ENCODE measurements around the gene PVALB. TPM values are rescaled to one million over a fixed set of nuclear protein-coding genes. Genes with fewer than 3 reads are reported as not detected.

PVALB gene
- total and polyA plus RNA-seq, 3 experiments from 2014 or later = not detected

DNA sequence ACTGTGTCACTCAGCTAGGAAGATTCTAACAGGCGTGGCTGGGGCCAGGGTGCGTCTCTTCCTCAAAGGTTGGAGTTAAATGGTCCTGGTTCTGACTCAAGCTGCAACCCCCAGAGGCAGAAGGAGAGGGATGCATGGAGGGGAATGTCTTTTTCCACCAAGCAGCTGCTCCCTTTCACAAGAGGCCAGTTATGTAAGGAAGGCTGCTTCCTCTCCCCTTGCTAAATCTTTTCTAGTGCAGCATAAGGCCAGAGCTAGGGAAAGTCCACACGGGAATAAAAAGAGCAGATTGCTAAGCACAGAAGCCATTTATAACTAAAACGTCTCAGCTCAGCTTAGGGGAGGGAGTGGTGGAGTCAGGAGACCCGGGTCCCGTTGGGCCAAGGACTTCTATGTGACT, 10.0 kb downstream of the PVALB start:
- Histone ChIP-seq H3K4me3 (ENCODE audit: low read length) (no peak overlapping the region), H3K27ac (ENCODE audit: low read depth, low read length) (no peak overlapping the region), H3K4me1 (ENCODE audit: insufficient read depth, low read length) (peaks cover 17% of the 10 kb centered on the region), H3K9me3 (ENCODE audit: low read length) (no peaks in the 10 kb centered on the region), H3K27me3 (ENCODE audit: insufficient read depth, low read length, poor library complexity, severe bottlenecking) (no peaks in the 10 kb centered on the region), H3K36me3 (ENCODE audit: insufficient read depth, low read length) (no peaks in the 10 kb centered on the region)
- no peak for DNase-seq
- Mint-ChIP-seq H3K4me3 (no peak overlapping the region), H3K4me1 (peaks cover 6 to 15% (median 12%) of the 10 kb centered on the region in 3 donors), H3K27me3 (peaks cover 7 to 29% of the 10 kb centered on the region in 2 donors), H3K27ac (no peak overlapping the region), H3K36me3 (no peaks in the 10 kb centered on the region), H3K9me3 (peaks cover 0 to 1% (median 0%) of the 10 kb centered on the region in 5 donors)
- CTCF ChIA-PET = no interaction called here
- POLR2A ChIA-PET = no interaction called here

GRCh38 chr22:36803358-36803757, 13.5 kb downstream of the PVALB start:
- no peak overlapping the region for H3K4me3 ChIP-seq (ENCODE audit: low read length)
- no peaks in the 10 kb centered on the region for H3K27me3 ChIP-seq (ENCODE audit: insufficient read depth, low read length, poor library complexity, severe bottlenecking)
- POLR2A ChIA-PET = no interaction called here
- H3K36me3 ChIP-seq (ENCODE audit: insufficient read depth, low read length) = no peaks in the 10 kb centered on the region
- no peak overlapping the region for H3K27ac Mint-ChIP-seq
- no peak overlapping the region for H3K27ac ChIP-seq (ENCODE audit: low read depth, low read length)
- H3K4me1 Mint-ChIP-seq = peaks cover 0 to 7% (median 5%) of the 10 kb centered on the region in 3 donors
- DNase-seq = no peak
- CTCF ChIA-PET = no interaction called here
- no peak overlapping the region for H3K4me3 Mint-ChIP-seq
- H3K9me3 Mint-ChIP-seq = peaks cover 0 to 1% (median 0%) of the 10 kb centered on the region in 5 donors
- peaks cover 14% of the 10 kb centered on the region for H3K4me1 ChIP-seq (ENCODE audit: insufficient read depth, low read length)
- peaks cover 11 to 30% of the 10 kb centered on the region in 2 donors for H3K27me3 Mint-ChIP-seq
- H3K9me3 ChIP-seq (ENCODE audit: low read length) = no peaks in the 10 kb centered on the region
- no peaks in the 10 kb centered on the region for H3K36me3 Mint-ChIP-seq

GRCh38 chr22:36798674-36799066, 18.2 kb downstream of the PVALB start:
- H3K4me3 ChIP-seq (ENCODE audit: low read length) = no peak overlapping the region
- H3K36me3 ChIP-seq (ENCODE audit: insufficient read depth, low read length) = no peaks in the 10 kb centered on the region
- H3K27ac Mint-ChIP-seq = no peak overlapping the region
- H3K36me3 Mint-ChIP-seq = no peaks in the 10 kb centered on the region
- no peak overlapping the region for H3K4me3 Mint-ChIP-seq
- H3K4me1 ChIP-seq (ENCODE audit: insufficient read depth, low read length) = no peaks in the 10 kb centered on the region
- peaks cover 9 to 31% of the 10 kb centered on the region in 2 donors for H3K27me3 Mint-ChIP-seq
- no peak overlapping the region for H3K27ac ChIP-seq (ENCODE audit: low read depth, low read length)
- H3K4me1 Mint-ChIP-seq = no peaks in the 10 kb centered on the region
- no peak for DNase-seq
- ChIA-PET CTCF (no interaction called here), POLR2A (no interaction called here)
- H3K27me3 ChIP-seq (ENCODE audit: insufficient read depth, low read length, poor library complexity, severe bottlenecking) = no peaks in the 10 kb centered on the region
- no peaks in the 10 kb centered on the region for H3K9me3 ChIP-seq (ENCODE audit: low read length)
- no peaks in the 10 kb centered on the region for H3K9me3 Mint-ChIP-seq

- DNase-seq = no peak
- Mint-ChIP-seq H3K4me3 (no peak overlapping the region), H3K27me3 (peaks cover 7 to 25% of the 10 kb centered on the region in 2 donors), H3K36me3 (no peaks in the 10 kb centered on the region), H3K4me1 (no peaks in the 10 kb centered on the region), H3K9me3 (no peaks in the 10 kb centered on the region), H3K27ac (no peak overlapping the region)
- H3K4me3 ChIP-seq (ENCODE audit: low read length) = no peak overlapping the region
- CTCF ChIA-PET = no interaction called here
- no peaks in the 10 kb centered on the region for H3K4me1 ChIP-seq (ENCODE audit: insufficient read depth, low read length)
- no peaks in the 10 kb centered on the region for H3K9me3 ChIP-seq (ENCODE audit: low read length)
- H3K36me3 ChIP-seq (ENCODE audit: insufficient read depth, low read length) = no peaks in the 10 kb centered on the region
- POLR2A ChIA-PET = no interaction called here
- no peak overlapping the region for H3K27ac ChIP-seq (ENCODE audit: low read depth, low read length)
- no peaks in the 10 kb centered on the region for H3K27me3 ChIP-seq (ENCODE audit: insufficient read depth, low read length, poor library complexity, severe bottlenecking)
Measured at GRCh38 chr22:36797911-36798673, 18.7 kb downstream of the PVALB start.

DNA sequence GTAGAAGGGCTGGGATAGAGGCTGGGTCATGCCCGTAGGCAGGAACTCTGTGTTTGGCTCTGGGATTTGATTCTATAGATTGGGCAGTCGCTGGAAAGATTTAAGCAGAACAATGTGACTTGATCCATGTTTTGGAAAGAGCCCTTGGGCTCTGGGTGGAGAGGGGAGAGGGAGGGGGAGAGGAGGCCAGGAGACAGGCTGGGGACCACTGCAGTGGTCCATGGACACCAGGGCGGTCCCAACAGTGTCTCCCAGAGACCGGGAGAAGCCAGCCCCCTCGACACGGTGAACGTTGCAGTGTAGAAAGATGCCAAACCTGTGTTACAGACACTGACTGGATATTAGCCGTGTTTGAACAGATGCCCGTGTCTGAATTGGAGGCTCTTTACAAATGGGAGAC, 19.5 kb downstream of the PVALB start:
- peaks cover 5 to 23% of the 10 kb centered on the region in 2 donors for H3K27me3 Mint-ChIP-seq
- CTCF ChIA-PET = no interaction called here
- H3K36me3 ChIP-seq (ENCODE audit: insufficient read depth, low read length) = no peaks in the 10 kb centered on the region
- H3K4me3 Mint-ChIP-seq = no peak overlapping the region
- DNase-seq = no peak
- POLR2A ChIA-PET = no interaction called here
- H3K4me3 ChIP-seq (ENCODE audit: low read length) = no peak overlapping the region
- no peaks in the 10 kb centered on the region for H3K4me1 ChIP-seq (ENCODE audit: insufficient read depth, low read length)
- H3K9me3 Mint-ChIP-seq = no peaks in the 10 kb centered on the region
- H3K36me3 Mint-ChIP-seq = no peaks in the 10 kb centered on the region
- no peaks in the 10 kb centered on the region for H3K9me3 ChIP-seq (ENCODE audit: low read length)
- no peaks in the 10 kb centered on the region for H3K27me3 ChIP-seq (ENCODE audit: insufficient read depth, low read length, poor library complexity, severe bottlenecking)
- no peaks in the 10 kb centered on the region for H3K4me1 Mint-ChIP-seq
- peak overlapping the region in 1 of 8 donors; percentile 58 for H3K27ac Mint-ChIP-seq
- H3K27ac ChIP-seq (ENCODE audit: low read depth, low read length) = no peak overlapping the region

GRCh38 chr22:36796552-36797175, 20.2 kb downstream of the PVALB start:
- Mint-ChIP-seq H3K4me1 (no peaks in the 10 kb centered on the region), H3K27me3 (peaks cover 5 to 23% of the 10 kb centered on the region in 2 donors), H3K27ac (no peak overlapping the region), H3K4me3 (no peak overlapping the region), H3K9me3 (no peaks in the 10 kb centered on the region), H3K36me3 (no peaks in the 10 kb centered on the region)
- DNase-seq = no peak
- no peaks in the 10 kb centered on the region for H3K9me3 ChIP-seq (ENCODE audit: low read length)
- ChIA-PET POLR2A (no interaction called here), CTCF (no interaction called here)
- H3K36me3 ChIP-seq (ENCODE audit: insufficient read depth, low read length) = no peaks in the 10 kb centered on the region
- no peak overlapping the region for H3K4me3 ChIP-seq (ENCODE audit: low read length)
- H3K27me3 ChIP-seq (ENCODE audit: insufficient read depth, low read length, poor library complexity, severe bottlenecking) = no peaks in the 10 kb centered on the region
- H3K27ac ChIP-seq (ENCODE audit: low read depth, low read length) = no peak overlapping the region
- no peaks in the 10 kb centered on the region for H3K4me1 ChIP-seq (ENCODE audit: insufficient read depth, low read length)

DNA sequence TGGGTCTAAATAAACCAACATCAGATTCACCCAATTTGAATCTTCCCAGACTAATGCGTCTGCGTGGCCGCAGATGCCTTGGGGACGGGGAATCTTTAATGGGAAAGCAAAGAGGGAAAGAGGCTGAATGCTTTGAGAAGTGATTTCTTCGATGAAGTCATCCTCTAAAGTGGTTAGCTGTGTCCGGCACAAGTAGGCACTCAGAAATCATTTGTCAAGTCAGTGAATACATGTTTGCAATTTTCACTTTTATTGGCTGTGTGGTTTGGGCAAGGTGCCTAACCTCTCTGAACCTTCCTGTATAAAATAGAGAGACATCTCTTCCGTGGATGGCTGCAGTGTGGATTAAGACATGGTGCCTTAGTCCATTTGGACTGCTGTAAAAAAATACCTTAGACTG, 21.2 kb downstream of the PVALB start:
- no peaks in the 10 kb centered on the region for H3K4me1 Mint-ChIP-seq
- no peak for DNase-seq
- no peaks in the 10 kb centered on the region for H3K9me3 Mint-ChIP-seq
- Histone ChIP-seq H3K9me3 (ENCODE audit: low read length) (no peaks in the 10 kb centered on the region), H3K36me3 (ENCODE audit: insufficient read depth, low read length) (no peaks in the 10 kb centered on the region), H3K27ac (ENCODE audit: low read depth, low read length) (no peak overlapping the region), H3K27me3 (ENCODE audit: insufficient read depth, low read length, poor library complexity, severe bottlenecking) (no peaks in the 10 kb centered on the region), H3K4me3 (ENCODE audit: low read length) (no peak overlapping the region), H3K4me1 (ENCODE audit: insufficient read depth, low read length) (no peaks in the 10 kb centered on the region)
- POLR2A ChIA-PET = no interaction called here
- H3K27me3 Mint-ChIP-seq = peaks cover 3 to 25% of the 10 kb centered on the region in 2 donors
- no peak overlapping the region for H3K27ac Mint-ChIP-seq
- H3K36me3 Mint-ChIP-seq = no peaks in the 10 kb centered on the region
- CTCF ChIA-PET = no interaction called here
- no peak overlapping the region for H3K4me3 Mint-ChIP-seq

DNA sequence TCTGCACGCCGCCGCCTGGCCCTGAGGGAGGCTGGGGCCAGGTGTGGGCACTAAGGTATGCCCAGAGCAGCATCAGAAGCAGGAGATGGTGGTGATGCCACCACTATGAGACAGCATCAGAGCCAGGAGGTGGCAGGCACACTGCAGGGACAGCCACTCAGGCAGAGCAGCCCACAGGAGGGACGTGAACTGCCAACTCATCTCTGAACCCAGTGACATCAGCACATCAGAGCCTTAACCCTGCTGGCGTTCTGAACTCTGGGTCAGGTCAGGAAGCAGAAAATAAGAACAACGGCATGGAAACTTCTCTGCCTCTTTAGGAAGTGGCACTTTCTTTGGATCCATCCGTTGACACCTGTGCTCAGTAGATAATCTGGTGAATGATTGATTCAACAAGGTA, 26.2 kb downstream of the PVALB start:
- Mint-ChIP-seq H3K4me3 (no peak overlapping the region), H3K27ac (peak overlapping the region in 1 of 8 donors; percentile 50), H3K4me1 (no peaks in the 10 kb centered on the region), H3K27me3 (peaks cover 16 to 37% of the 10 kb centered on the region in 2 donors), H3K9me3 (no peaks in the 10 kb centered on the region), H3K36me3 (no peaks in the 10 kb centered on the region)
- Histone ChIP-seq H3K27ac (ENCODE audit: low read depth, low read length) (no peak overlapping the region), H3K9me3 (ENCODE audit: low read length) (no peaks in the 10 kb centered on the region), H3K27me3 (ENCODE audit: insufficient read depth, low read length, poor library complexity, severe bottlenecking) (no peaks in the 10 kb centered on the region), H3K4me3 (ENCODE audit: low read length) (no peak overlapping the region), H3K4me1 (ENCODE audit: insufficient read depth, low read length) (no peaks in the 10 kb centered on the region), H3K36me3 (ENCODE audit: insufficient read depth, low read length) (no peaks in the 10 kb centered on the region)
- ChIA-PET POLR2A (no interaction called here), CTCF (no interaction called here)
- no peak for DNase-seq
